ENCODE measurements around the gene GFOD1.

- TF ChIP-seq, protein P1, sequence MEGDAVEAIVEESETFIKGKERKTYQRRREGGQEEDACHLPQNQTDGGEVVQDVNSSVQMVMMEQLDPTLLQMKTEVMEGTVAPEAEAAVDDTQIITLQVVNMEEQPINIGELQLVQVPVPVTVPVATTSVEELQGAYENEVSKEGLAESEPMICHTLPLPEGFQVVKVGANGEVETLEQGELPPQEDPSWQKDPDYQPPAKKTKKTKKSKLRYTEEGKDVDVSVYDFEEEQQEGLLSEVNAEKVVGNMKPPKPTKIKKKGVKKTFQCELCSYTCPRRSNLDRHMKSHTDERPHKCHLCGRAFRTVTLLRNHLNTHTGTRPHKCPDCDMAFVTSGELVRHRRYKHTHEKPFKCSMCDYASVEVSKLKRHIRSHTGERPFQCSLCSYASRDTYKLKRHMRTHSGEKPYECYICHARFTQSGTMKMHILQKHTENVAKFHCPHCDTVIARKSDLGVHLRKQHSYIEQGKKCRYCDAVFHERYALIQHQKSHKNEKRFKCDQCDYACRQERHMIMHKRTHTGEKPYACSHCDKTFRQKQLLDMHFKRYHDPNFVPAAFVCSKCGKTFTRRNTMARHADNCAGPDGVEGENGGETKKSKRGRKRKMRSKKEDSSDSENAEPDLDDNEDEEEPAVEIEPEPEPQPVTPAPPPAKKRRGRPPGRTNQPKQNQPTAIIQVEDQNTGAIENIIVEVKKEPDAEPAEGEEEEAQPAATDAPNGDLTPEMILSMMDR (conservative IDR thresholded peaks at IDR 0.05; ENCODE audit: low read length): no peak
- no peak for TF ChIP-seq EZH2phosphoT487 (IDR thresholded peaks at IDR 0.05; ENCODE audit: borderline replicate concordance)
Measured at GRCh38 chr6:13429406-13429753, 58.0 kb downstream of the GFOD1 start.
